GM12878 (cell line): Measurements from ENCODE around the gene UGGT1. TPM values are rescaled to one million over a fixed set of nuclear protein-coding genes. Genes with fewer than 3 reads are reported as not detected.

Source experiments
- E4F1 ChIP-seq: fragments of 450-650 bp; IDR thresholded peaks from 2 replicates; pipeline ENCODE4 v1.6.1; 2018; ENCODE audit warnings: borderline replicate concordance, mild to moderate bottlenecking; ENCODE audit not compliant: partially characterized antibody
- GABPA ChIP-seq: IDR thresholded peaks from 2 replicates; pipeline ENCODE4 v1.6.1; 2014; ENCODE audit warnings: antibody characterized with exemption, low read depth, mild to moderate bottlenecking, inconsistent platforms
- MXI1 ChIP-seq: fragments of 150-350 bp; IDR thresholded peaks from 2 replicates; pipeline ENCODE4 v1.6.1; 2011; ENCODE audit warnings: low read depth, mild to moderate bottlenecking, inconsistent platforms, low read length, improper control_type of control experiment
- MYB ChIP-seq: fragments of 150-350 bp; IDR thresholded peaks from 2 replicates; pipeline ENCODE4 v1.6.1; 2014; ENCODE audit warnings: mild to moderate bottlenecking, low read depth, low read length, borderline replicate concordance
- RAD51 ChIP-seq: fragments of 450-650 bp; IDR thresholded peaks from 2 replicates; pipeline ENCODE4 v1.6.1; 2016; ENCODE audit warnings: moderate library complexity, mild to moderate bottlenecking, inconsistent platforms
- RELA ChIP-seq: fragments of 450-650 bp; IDR thresholded peaks from 2 replicates; pipeline ENCODE4 v1.8.0; 2014; ENCODE audit warnings: borderline replicate concordance; ENCODE audit not compliant: partially characterized antibody
- polyA plus RNA-seq, 11 experiments: library from polyadenylated mRNA; depleted of rRNA in 4 of 11; unstranded in 6 of 11; stranded (reverse) in 5 of 11; fragments of >200 nt; fragmentation: Nextera tagmentation in 4 of 11; fragmentation: Illumina TruSeq in 1 of 11; extraction: Ambion mirVana in 4 of 11; extraction: Trizol in 1 of 11; gene quantifications; 1 replicate in 1 of 11; 2 replicates in 10 of 11; pipeline versions ENCODE4 v1.2.1 to v1.2.3, GENCODE V29; 2011 to 2016; ENCODE audit warnings: inconsistent platforms in 2 of 11, missing spikeins in 2 of 11, low read depth in 1 of 11
- total RNA-seq, 4 experiments: library from RNA; depleted of rRNA in 3 of 4; stranded (reverse); fragments of >200 nt in 3 of 4; fragmentation: Illumina TruSeq in 1 of 4; extraction: Trizol in 1 of 4; gene quantifications; 2 replicates each; pipeline versions ENCODE4 v1.2.1 to v1.2.3, GENCODE V29; 2013 to 2021
- TF ChIP-seq, protein P1 (sequence below): fragments of 450-650 bp; IDR thresholded peaks from 2 replicates; pipeline ENCODE4 v1.6.1; 2017; ENCODE audit warnings: borderline replicate concordance
- TF ChIP-seq, protein P2 (sequence below): IDR thresholded peaks from 2 replicates; pipeline ENCODE4 v1.6.1; 2012; ENCODE audit warnings: mild to moderate bottlenecking, low read depth, low read length

UGGT1 gene
- total and polyA plus RNA-seq, 10 of the 15 experiments (the other 5 are each of a cell fraction or from before 2014, with no cell fraction given), result 4.1 to 49.8 (median 28.5) TPM

- TF ChIP-seq, protein P1, sequence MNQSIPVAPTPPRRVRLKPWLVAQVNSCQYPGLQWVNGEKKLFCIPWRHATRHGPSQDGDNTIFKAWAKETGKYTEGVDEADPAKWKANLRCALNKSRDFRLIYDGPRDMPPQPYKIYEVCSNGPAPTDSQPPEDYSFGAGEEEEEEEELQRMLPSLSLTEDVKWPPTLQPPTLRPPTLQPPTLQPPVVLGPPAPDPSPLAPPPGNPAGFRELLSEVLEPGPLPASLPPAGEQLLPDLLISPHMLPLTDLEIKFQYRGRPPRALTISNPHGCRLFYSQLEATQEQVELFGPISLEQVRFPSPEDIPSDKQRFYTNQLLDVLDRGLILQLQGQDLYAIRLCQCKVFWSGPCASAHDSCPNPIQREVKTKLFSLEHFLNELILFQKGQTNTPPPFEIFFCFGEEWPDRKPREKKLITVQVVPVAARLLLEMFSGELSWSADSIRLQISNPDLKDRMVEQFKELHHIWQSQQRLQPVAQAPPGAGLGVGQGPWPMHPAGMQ, result no peak
- TF ChIP-seq MYB, result no peak
- TF ChIP-seq, protein P2, sequence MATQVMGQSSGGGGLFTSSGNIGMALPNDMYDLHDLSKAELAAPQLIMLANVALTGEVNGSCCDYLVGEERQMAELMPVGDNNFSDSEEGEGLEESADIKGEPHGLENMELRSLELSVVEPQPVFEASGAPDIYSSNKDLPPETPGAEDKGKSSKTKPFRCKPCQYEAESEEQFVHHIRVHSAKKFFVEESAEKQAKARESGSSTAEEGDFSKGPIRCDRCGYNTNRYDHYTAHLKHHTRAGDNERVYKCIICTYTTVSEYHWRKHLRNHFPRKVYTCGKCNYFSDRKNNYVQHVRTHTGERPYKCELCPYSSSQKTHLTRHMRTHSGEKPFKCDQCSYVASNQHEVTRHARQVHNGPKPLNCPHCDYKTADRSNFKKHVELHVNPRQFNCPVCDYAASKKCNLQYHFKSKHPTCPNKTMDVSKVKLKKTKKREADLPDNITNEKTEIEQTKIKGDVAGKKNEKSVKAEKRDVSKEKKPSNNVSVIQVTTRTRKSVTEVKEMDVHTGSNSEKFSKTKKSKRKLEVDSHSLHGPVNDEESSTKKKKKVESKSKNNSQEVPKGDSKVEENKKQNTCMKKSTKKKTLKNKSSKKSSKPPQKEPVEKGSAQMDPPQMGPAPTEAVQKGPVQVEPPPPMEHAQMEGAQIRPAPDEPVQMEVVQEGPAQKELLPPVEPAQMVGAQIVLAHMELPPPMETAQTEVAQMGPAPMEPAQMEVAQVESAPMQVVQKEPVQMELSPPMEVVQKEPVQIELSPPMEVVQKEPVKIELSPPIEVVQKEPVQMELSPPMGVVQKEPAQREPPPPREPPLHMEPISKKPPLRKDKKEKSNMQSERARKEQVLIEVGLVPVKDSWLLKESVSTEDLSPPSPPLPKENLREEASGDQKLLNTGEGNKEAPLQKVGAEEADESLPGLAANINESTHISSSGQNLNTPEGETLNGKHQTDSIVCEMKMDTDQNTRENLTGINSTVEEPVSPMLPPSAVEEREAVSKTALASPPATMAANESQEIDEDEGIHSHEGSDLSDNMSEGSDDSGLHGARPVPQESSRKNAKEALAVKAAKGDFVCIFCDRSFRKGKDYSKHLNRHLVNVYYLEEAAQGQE, result no peak
- TF ChIP-seq RELA, result no peak
- TF ChIP-seq MXI1, result no peak
- no peak for TF ChIP-seq GABPA
- no peak for TF ChIP-seq E4F1
- TF ChIP-seq RAD51, result no peak
Measured at GRCh38 chr2:128156812-128157211, 65.8 kb downstream of the UGGT1 start (continued).
